ENCODE results near the gene TAAR9.

TAAR9 gene

GRCh38 chr6:132537977-132538376 lies at the start of gene TAAR9:
Gene TAAR9, plus strand, starts transcription at chr6:132538277. Its CDS starts 13 bp downstream, at chr6:132538290.
- H3K27me3 ChIP-seq (ENCODE audit: control insufficient read depth, insufficient read depth, low read length): no peaks in the 10 kb centered on the region
- H3K4me1 ChIP-seq (ENCODE audit: control insufficient read depth, insufficient read depth, low read length): no peaks in the 10 kb centered on the region
- no peak within 1 kb of the TSS for H3K27ac ChIP-seq (ENCODE audit: low read depth, low read length)
- no peak within 1 kb of the TSS for H3K4me3 ChIP-seq (ENCODE audit: low read length)
- no peaks in the 10 kb centered on the region for H3K36me3 ChIP-seq (ENCODE audit: control insufficient read depth, insufficient read depth, low read length)
- no peak within 1 kb of the TSS for H3K9ac ChIP-seq (ENCODE audit: low read length)

- no peaks in the 10 kb centered on the region for H3K27me3 ChIP-seq (ENCODE audit: control insufficient read depth, insufficient read depth, low read length)
- H3K9ac ChIP-seq (ENCODE audit: low read length): no peak overlapping the region
- H3K4me1 ChIP-seq (ENCODE audit: control insufficient read depth, insufficient read depth, low read length): peaks cover 2% of the 10 kb centered on the region
- no peak overlapping the region for H3K27ac ChIP-seq (ENCODE audit: low read depth, low read length)
- H3K36me3 ChIP-seq (ENCODE audit: control insufficient read depth, insufficient read depth, low read length): peaks cover under 1% of the 10 kb centered on the region
- H3K4me3 ChIP-seq (ENCODE audit: low read length): no peak overlapping the region
These were observed 48.7 kb upstream of the TAAR9 start for GRCh38 chr6:132489376-132489775.

GRCh38 chr6:132490024-132490423 lies 48.1 kb upstream of the TAAR9 start:
- Histone ChIP-seq H3K27me3 (ENCODE audit: control insufficient read depth, insufficient read depth, low read length) (no peaks in the 10 kb centered on the region), H3K4me3 (ENCODE audit: low read length) (no peak overlapping the region), H3K4me1 (ENCODE audit: control insufficient read depth, insufficient read depth, low read length) (peaks cover 2% of the 10 kb centered on the region), H3K36me3 (ENCODE audit: control insufficient read depth, insufficient read depth, low read length) (peaks cover 5% of the 10 kb centered on the region), H3K9ac (ENCODE audit: low read length) (no peak overlapping the region), H3K27ac (ENCODE audit: low read depth, low read length) (no peak overlapping the region)

- no peak overlapping the region for H3K9ac ChIP-seq (ENCODE audit: low read length)
- H3K36me3 ChIP-seq (ENCODE audit: control insufficient read depth, insufficient read depth, low read length): peaks cover 5% of the 10 kb centered on the region
- no peaks in the 10 kb centered on the region for H3K27me3 ChIP-seq (ENCODE audit: control insufficient read depth, insufficient read depth, low read length)
- H3K4me3 ChIP-seq (ENCODE audit: low read length): no peak overlapping the region
- H3K27ac ChIP-seq (ENCODE audit: low read depth, low read length): no peak overlapping the region
- peaks cover 2% of the 10 kb centered on the region for H3K4me1 ChIP-seq (ENCODE audit: control insufficient read depth, insufficient read depth, low read length)
These were observed 47.4 kb upstream of the TAAR9 start for GRCh38 chr6:132490478-132491204.

GRCh38 chr6:132491303-132491702 lies 46.8 kb upstream of the TAAR9 start:
- H3K4me3 ChIP-seq (ENCODE audit: low read length): no peak overlapping the region
- no peak overlapping the region for H3K9ac ChIP-seq (ENCODE audit: low read length)
- no peaks in the 10 kb centered on the region for H3K27me3 ChIP-seq (ENCODE audit: control insufficient read depth, insufficient read depth, low read length)
- no peak overlapping the region for H3K27ac ChIP-seq (ENCODE audit: low read depth, low read length)
- peaks cover 5% of the 10 kb centered on the region for H3K36me3 ChIP-seq (ENCODE audit: control insufficient read depth, insufficient read depth, low read length)
- H3K4me1 ChIP-seq (ENCODE audit: control insufficient read depth, insufficient read depth, low read length): peaks cover 2% of the 10 kb centered on the region

GRCh38 chr6:132491881-132492280 lies 46.2 kb upstream of the TAAR9 start:
- peaks cover 5% of the 10 kb centered on the region for H3K36me3 ChIP-seq (ENCODE audit: control insufficient read depth, insufficient read depth, low read length)
- H3K4me3 ChIP-seq (ENCODE audit: low read length): no peak overlapping the region
- H3K27ac ChIP-seq (ENCODE audit: low read depth, low read length): no peak overlapping the region
- no peak overlapping the region for H3K9ac ChIP-seq (ENCODE audit: low read length)
- H3K4me1 ChIP-seq (ENCODE audit: control insufficient read depth, insufficient read depth, low read length): peaks cover 2% of the 10 kb centered on the region
- no peaks in the 10 kb centered on the region for H3K27me3 ChIP-seq (ENCODE audit: control insufficient read depth, insufficient read depth, low read length)

GRCh38 chr6:132494954-132495353 lies 43.1 kb upstream of the TAAR9 start:
- H3K4me3 ChIP-seq (ENCODE audit: low read length): no peak overlapping the region
- no peak overlapping the region for H3K27ac ChIP-seq (ENCODE audit: low read depth, low read length)
- H3K9ac ChIP-seq (ENCODE audit: low read length): no peak overlapping the region
- no peaks in the 10 kb centered on the region for H3K27me3 ChIP-seq (ENCODE audit: control insufficient read depth, insufficient read depth, low read length)
- no peaks in the 10 kb centered on the region for H3K4me1 ChIP-seq (ENCODE audit: control insufficient read depth, insufficient read depth, low read length)
- H3K36me3 ChIP-seq (ENCODE audit: control insufficient read depth, insufficient read depth, low read length): peaks cover 5% of the 10 kb centered on the region

- H3K9ac ChIP-seq (ENCODE audit: low read length): no peak overlapping the region
These were observed 42.4 kb upstream of the TAAR9 start for GRCh38 chr6:132495604-132496079.

GRCh38 chr6:132496519-132497180 lies 41.4 kb upstream of the TAAR9 start:
- no peaks in the 10 kb centered on the region for H3K27me3 ChIP-seq (ENCODE audit: control insufficient read depth, insufficient read depth, low read length)
- H3K27ac ChIP-seq (ENCODE audit: low read depth, low read length): no peak overlapping the region
- peaks cover 8% of the 10 kb centered on the region for H3K36me3 ChIP-seq (ENCODE audit: control insufficient read depth, insufficient read depth, low read length)
- no peak overlapping the region for H3K4me3 ChIP-seq (ENCODE audit: low read length)
- no peak overlapping the region for H3K9ac ChIP-seq (ENCODE audit: low read length)
- H3K4me1 ChIP-seq (ENCODE audit: control insufficient read depth, insufficient read depth, low read length): no peaks in the 10 kb centered on the region

More at GRCh38 chr6:132495604-132496079, 42.4 kb upstream of the TAAR9 start:
- no peak overlapping the region for H3K27ac ChIP-seq (ENCODE audit: low read depth, low read length)
- no peaks in the 10 kb centered on the region for H3K4me1 ChIP-seq (ENCODE audit: control insufficient read depth, insufficient read depth, low read length)
- no peaks in the 10 kb centered on the region for H3K27me3 ChIP-seq (ENCODE audit: control insufficient read depth, insufficient read depth, low read length)
- no peak overlapping the region for H3K4me3 ChIP-seq (ENCODE audit: low read length)
- peaks cover 5% of the 10 kb centered on the region for H3K36me3 ChIP-seq (ENCODE audit: control insufficient read depth, insufficient read depth, low read length)

- no peak overlapping the region for H3K9ac ChIP-seq (ENCODE audit: low read length)
- no peaks in the 10 kb centered on the region for H3K4me1 ChIP-seq (ENCODE audit: control insufficient read depth, insufficient read depth, low read length)
- H3K27ac ChIP-seq (ENCODE audit: low read depth, low read length): no peak overlapping the region
- peaks cover 11% of the 10 kb centered on the region for H3K36me3 ChIP-seq (ENCODE audit: control insufficient read depth, insufficient read depth, low read length)
- H3K27me3 ChIP-seq (ENCODE audit: control insufficient read depth, insufficient read depth, low read length): no peaks in the 10 kb centered on the region
- H3K4me3 ChIP-seq (ENCODE audit: low read length): no peak overlapping the region
These were observed 39.4 kb upstream of the TAAR9 start for GRCh38 chr6:132498638-132499037.

- Histone ChIP-seq H3K27me3 (ENCODE audit: control insufficient read depth, insufficient read depth, low read length) (no peaks in the 10 kb centered on the region), H3K27ac (ENCODE audit: low read depth, low read length) (no peak overlapping the region), H3K4me1 (ENCODE audit: control insufficient read depth, insufficient read depth, low read length) (peaks cover 6% of the 10 kb centered on the region), H3K36me3 (ENCODE audit: control insufficient read depth, insufficient read depth, low read length) (peaks cover 7% of the 10 kb centered on the region), H3K4me3 (ENCODE audit: low read length) (no peak overlapping the region), H3K9ac (ENCODE audit: low read length) (no peak overlapping the region)
These were observed 38.3 kb upstream of the TAAR9 start for GRCh38 chr6:132499757-132500156.

GRCh38 chr6:132504757-132505156 lies 33.3 kb upstream of the TAAR9 start:
- Histone ChIP-seq H3K27ac (ENCODE audit: low read depth, low read length) (no peak overlapping the region), H3K36me3 (ENCODE audit: control insufficient read depth, insufficient read depth, low read length) (peaks cover 6% of the 10 kb centered on the region), H3K4me1 (ENCODE audit: control insufficient read depth, insufficient read depth, low read length) (peaks cover 11% of the 10 kb centered on the region), H3K9ac (ENCODE audit: low read length) (no peak overlapping the region), H3K27me3 (ENCODE audit: control insufficient read depth, insufficient read depth, low read length) (no peaks in the 10 kb centered on the region), H3K4me3 (ENCODE audit: low read length) (no peak overlapping the region)

Measured in rectal smooth muscle tissue (tissue), 1 donor.